Fibroblast of skin of scalp (primary cell): ENCODE data around the gene FAM53B. TPM values are rescaled to one million over a fixed set of nuclear protein-coding genes. Genes with fewer than 3 reads are reported as not detected.
A peak's percentile ranks its signal among the peaks of the same experiment; 100 is the strongest.
"Not testable (repeated sequence)": the region's sequence is repeated elsewhere in the genome, so short reads cannot be mapped to it uniquely, and the experiment has no call there.

Experiments
- DNase-seq: peaks from one replicate; pipeline ENCODE4 v3.0.0-alpha.2; 2013
- polyA plus RNA-seq, 2 experiments: library from polyadenylated mRNA; unstranded; fragments of 120-200 nt; gene quantifications; one replicate each; pipeline ENCODE4 v1.2.1, GENCODE V29; 2013; ENCODE audit not compliant: insufficient read length in 2 of 2

FAM53B gene
- polyA plus RNA-seq (2013, experiment 1 of 2; ENCODE audit: insufficient read length) = 5.7 TPM
- polyA plus RNA-seq (2013, experiment 2 of 2; ENCODE audit: insufficient read length) = 6.5 TPM

DNA sequence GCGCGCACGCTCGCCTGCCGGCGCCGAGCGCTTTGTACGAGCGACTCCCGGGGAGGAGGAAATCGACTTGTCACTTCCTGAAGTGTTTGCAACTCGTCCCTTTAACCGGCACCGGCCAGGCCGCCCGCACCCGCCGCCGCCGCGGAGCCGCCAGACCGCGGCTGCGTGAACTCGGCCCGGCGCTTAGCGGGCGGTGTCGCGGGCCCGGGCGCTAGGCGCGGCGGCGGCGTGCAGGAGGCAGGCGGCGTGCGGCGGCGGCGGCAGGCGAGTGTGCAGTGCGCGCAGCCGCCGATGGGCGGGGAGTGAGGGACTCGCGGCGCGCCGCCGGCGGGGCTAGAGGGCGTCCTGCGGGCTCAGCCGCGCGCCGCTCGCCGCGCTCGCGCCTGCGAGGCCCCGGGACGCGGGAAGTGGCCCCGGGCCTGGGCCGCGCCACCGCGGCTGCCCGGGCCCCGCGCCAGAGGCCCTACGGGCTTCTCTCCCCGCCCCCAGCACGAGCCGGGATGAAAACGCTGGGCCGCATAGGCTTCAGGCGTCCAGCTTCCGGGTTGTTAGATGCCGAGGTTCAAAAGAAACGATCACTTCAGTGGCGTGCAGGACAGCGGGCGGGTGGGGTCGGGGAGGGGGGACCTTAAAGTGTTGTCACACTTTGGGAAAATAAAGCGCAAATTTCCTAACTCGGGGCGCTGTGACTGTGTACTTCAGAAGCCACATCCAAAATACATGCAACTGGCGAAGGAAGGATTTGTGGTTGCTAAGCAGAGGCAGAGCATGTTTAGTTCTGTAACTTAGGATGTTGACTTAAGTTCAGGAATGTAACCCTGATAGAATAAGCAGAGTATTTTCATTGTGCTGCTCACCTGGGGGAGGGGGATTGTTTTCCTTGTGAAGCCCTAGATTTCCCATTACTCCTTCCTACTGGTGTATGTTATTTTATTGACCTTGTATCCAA is at the start of gene FAM53B:
Gene FAM53B (minus strand): TSS at position 277 of the 949 bp plus-strand sequence. CDS start 37,665 bp downstream, outside the sequence.
- DNase-seq = peak; percentile 83

GRCh38 chr10:124792998-124793352 is 48.8 kb upstream of the FAM53B start:
- no peak for DNase-seq

- peak; percentile 88 for DNase-seq
Measured at GRCh38 chr10:124791547-124792348, 47.6 kb upstream of the FAM53B start, which contains the start of gene EEF1AKMT2. TSS of gene EEF1AKMT2 (minus strand) at chr10:124791887. CDS start at chr10:124791833, 54 bp downstream.

DNA sequence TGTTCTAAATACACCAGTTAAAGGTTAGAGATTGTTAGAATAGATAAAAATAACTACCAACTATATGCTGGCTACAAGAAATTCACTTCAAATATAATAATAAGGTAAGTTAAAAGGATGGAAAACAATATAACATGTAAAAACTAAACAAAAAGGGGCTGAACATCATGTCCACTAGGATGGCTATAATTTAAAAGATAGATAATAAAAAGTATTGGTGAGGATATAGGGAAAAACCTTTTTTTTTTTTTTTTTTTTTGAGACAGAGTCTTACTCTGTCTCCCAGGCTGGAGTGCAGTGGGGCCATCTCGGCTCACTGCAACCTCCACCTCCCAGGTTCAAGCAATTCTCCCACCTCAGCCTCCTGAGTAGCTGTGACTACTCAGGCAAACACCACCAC is 38.7 kb upstream of the FAM53B start:
- not testable (repeated sequence) for DNase-seq

DNA sequence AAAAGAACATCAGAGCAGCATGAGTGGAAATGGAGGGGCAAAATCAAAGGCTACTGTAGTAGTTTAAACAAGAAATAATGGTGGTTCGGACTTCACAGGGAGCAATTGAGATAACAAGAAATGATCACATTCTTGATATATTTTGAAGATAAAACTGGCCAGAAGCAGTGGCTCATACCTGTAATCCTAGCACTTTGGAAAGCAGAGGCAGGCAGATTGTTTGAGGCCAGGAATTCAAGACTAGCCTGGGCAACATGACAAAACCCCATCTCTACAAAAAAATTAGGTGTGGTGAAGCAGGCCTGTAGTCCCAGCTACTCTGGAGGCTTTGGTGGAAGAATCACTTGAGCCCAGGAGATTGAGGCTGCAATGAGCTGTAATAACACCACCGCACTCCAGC is 24.6 kb upstream of the FAM53B start:
- DNase-seq = no peak

DNA sequence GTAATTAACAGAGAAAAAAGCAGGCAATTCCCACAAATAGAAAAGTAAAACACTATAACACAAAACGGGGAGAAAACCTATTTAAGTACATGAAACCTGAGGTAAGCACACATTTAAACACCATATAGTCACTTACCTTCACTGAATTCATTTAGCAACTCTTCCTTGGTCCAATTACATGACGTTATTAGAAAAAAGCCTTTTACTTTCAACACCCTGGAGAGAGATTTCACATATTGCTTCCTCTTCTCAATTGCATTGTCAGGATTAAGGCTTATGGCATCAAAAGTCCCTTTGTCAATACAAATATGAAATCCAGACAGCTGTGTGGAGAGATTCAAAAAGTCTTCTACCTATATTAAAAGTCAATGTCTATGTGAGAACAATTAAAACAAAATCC is 21.1 kb upstream of the FAM53B start:
- no peak for DNase-seq

DNA sequence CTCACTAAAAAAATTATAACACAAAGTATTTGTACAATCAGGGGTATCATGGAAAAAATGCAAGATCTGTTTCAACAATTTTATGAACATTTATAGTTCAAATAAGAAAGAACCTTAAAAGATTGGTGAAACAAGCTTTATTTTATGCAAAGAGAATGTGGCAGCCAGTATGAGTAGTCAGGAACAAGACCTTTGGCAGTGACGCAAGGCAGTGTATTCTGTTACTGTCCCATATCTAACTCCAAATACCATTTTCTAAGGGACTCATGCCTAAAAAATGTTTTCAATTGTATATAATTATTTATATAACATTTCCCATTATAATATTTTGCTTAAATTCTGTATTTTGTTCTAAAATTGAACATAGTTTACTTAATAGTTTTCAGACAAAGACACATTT is 19.1 kb upstream of the FAM53B start:
- DNase-seq = no peak

GRCh38 chr10:124762281-124762680 is 18.1 kb upstream of the FAM53B start:
- DNase-seq = no peak

GRCh38 chr10:124756156-124756903 is 12.2 kb upstream of the FAM53B start:
- DNase-seq = no peak

DNA sequence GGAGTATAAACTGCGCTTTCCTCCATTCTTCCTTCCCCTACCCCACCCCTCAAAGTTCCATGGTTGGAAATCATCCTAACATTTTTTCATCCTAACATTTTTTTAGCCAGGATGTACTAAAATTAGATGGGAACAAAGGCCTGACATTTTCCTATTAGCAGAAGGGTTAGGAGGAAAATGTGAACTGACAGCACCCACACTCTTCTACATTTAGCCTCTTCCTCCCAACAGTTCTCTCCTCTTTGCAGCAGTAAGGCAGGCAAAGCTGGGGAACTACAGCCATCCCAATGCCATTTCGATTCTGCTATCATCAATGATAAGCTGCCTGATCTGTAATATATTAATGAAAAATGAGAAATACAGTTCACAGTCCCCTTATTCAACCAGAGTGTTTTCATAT is 11.4 kb upstream of the FAM53B start:
- DNase-seq = no peak

DNA sequence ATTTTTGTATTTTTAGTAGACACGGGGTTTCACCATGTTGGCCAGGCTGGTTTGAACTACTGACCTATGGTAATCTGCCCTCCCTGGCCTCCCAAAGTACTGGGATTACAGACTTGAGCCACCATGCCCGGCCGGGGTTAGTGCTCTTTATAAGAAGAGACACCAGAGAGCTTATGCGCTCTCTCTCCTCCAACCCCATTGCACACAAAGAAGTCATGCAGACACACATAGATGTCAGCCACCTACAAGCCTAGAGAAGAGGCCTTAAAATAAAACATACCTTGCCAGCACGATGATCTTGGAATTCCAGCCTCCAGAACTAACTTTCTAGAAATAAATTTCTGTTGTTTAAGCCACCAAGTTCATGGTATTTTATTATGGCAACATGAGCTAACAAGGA is 10.0 kb upstream of the FAM53B start:
- no peak for DNase-seq

DNA sequence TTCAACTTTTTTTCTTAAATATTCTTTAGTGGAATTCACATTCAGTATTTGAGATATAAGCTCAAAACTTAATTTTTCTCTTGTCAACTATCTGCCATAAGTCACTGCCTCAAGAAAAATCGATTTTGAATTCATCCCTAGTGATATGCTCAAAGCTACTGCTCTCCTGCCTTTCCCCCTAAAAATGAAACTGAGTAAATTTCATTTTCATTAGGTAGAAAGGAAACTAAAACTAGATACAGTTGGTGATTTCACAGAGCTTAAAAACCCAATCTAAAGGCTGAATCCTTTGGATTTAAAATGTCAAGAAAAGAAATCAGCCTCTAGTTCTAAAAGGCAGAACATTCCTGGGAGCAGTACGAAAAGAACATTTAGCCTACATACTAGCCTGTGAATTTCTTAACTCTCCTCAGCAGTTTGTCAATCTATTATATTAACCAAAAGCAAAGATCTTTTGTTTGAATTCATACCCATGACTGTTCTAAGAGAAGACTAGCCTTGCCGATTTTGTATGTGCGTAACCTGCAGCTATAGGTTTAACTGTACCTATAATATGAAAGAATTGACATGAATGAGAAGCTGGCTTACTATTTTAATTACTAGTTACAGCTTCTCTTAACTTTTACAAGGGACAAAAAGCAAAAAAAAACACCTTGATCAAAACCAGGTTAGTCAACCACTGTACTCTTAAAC is 4.9 kb upstream of the FAM53B start:
- no peak for DNase-seq

DNA sequence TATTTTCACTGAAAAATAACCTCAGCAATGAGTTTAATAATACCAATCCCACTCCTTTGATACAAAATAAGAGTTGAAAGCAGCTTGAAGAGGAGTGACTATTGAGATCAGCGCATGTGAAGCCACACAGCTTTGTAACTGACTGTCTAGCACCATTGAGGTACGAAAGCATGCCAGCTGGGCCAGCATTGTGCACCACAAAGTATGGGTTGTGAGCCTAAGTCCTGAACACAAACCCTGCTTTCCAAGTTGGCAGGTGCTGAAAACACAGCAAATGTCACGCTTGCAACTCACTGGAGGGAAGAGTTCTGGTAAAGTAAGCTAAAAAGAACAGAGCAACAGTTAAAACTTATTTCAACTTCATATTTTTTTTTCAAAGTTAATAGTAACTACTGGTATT is 4.0 kb upstream of the FAM53B start:
- DNase-seq = no peak

- no peak for DNase-seq
Measured at GRCh38 chr10:124747745-124748144, 3.6 kb upstream of the FAM53B start.

DNA sequence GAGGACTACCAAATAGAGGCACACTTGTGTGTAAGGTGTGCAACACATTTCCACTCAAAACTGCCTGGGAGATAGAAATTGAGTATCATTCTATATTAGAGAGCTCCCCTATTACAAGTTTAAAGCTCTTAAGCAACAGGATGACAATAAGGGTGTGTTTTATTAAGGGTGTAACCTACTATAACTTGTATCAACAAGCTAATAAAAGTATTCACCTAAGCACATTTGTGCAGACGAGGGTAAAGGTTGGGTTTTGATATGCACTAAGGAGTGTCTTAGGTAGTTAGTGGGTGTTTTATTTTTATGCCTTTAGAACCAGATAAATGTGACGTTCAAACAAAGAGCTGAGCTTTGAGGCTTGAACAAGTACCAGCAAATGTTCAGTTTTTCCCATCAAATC is 2.8 kb upstream of the FAM53B start:
- DNase-seq = no peak

GRCh38 chr10:124746447-124746846 is 2.3 kb upstream of the FAM53B start:
- DNase-seq = not testable (repeated sequence)

DNA sequence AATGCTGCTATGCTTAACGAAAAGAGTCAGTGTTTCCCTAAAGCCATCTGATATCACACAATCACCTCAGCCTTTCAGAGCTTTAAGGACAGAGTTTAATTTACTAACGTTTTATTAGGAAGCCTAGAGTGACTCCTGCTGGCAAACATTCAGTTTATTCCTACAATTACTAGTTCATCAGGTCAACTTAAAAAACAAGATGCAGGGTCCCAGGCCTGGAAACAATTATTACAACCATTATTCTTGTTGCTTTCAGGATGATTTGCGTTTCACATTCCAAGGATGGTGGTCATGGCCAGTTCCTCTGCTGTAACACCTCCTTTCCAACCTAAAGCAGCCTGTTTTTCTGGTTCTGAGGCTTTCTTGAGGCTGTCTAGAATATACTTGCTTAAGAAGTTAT is 1.5 kb upstream of the FAM53B start:
- DNase-seq = peak; percentile 57

- DNase-seq = no peak
Measured at GRCh38 chr10:124745252-124745651, 1.1 kb upstream of the FAM53B start.

DNA sequence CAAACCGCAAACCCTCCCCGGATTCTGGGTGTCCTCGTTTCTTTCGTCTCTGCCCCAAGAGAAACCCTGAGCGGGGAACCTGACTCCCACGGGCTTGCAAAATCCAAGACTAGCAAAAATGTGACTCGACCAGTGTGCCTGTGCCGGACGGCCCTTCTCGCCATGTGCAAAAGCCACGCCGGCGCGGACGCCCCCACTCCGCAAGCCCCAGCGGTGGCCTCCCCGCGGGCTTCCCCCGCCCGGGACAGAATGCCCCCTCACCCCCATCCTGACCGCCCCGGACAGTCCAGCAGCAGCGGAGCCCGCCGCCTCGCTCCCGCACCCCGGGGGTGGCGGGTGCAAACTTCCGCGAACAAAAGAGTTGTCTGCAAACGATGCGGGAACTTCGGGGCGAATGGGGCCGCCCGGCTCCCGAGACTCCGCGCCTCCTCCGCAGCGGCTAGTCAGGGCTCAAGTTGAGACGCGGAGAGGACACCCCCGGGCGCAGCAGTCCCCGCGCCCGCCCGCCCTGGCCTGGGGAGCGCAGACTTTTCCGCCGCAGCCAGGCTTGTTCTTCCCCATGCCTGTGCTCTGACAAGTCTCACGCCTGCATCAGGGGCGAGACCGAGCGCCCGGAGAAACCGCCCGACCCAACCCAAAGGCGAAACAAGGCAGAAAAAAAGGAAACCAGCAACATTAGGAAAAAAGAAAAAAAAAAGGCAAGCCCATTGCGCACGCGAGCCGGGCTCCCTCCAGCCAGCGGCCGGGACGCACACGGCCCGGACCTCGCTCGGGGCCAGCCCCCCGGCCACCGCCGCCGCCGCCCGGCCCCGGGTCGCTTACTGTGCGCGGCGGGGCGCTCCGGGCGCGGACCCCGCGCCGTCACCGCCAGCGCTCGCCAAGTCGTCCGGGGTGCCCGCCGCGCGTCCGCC is 732 bp downstream of the FAM53B start:
- DNase-seq = no peak

DNA sequence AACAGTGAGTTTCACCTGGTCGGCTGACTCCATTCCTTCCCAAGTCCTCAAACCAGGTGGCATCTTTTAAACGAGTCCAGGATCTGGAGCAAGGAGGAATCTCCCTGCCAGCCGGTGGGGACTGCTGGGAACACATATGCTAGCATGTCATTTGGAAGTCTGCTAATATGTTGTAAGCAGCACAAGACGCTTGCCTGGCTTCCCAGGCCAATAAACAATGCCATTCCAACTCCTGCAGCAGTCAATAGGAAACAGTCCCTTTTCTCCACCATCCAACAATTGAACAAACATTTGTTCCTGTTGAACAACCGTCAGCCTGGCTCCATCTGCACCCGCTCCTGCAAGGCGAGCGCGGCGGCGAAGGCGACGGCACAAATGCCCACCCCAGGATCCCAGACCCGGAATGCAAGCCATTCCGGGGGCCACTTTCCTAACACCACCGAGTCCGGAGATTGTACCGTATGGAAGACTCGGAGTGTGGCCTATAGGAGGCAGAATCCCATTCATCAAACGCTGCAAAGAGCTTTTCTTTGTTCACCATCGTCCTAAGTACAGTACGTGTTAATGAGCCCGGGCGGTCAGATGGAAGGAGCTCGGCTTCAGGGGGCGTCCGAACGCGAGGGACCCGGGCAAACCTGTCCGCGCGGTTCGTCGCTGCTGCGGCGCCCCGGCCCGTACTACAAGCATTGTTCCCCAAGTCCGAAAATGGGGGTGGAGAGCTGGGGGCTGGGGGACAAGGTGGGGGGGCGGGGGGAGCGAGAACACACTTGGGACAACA is 1.6 kb downstream of the FAM53B start:
- peak; percentile 34 for DNase-seq
